GM21723 (cell line): Measurements from ENCODE around the gene PLEK2.
A peak's percentile ranks its signal among the peaks of the same experiment; 100 is the strongest.
"Not testable (repeated sequence)": the region's sequence is repeated elsewhere in the genome, so short reads cannot be mapped to it uniquely, and the experiment has no call there.

ENCODE experiments used
- ATAC-seq: cut with Tn5 transposase; IDR thresholded peaks from one replicate; pipeline ENCODE4 v1.9.1; 2021; ENCODE audit warnings: mild to moderate bottlenecking, moderate library complexity; ENCODE audit not compliant: unreplicated experiment

The PLEK2 gene

DNA sequence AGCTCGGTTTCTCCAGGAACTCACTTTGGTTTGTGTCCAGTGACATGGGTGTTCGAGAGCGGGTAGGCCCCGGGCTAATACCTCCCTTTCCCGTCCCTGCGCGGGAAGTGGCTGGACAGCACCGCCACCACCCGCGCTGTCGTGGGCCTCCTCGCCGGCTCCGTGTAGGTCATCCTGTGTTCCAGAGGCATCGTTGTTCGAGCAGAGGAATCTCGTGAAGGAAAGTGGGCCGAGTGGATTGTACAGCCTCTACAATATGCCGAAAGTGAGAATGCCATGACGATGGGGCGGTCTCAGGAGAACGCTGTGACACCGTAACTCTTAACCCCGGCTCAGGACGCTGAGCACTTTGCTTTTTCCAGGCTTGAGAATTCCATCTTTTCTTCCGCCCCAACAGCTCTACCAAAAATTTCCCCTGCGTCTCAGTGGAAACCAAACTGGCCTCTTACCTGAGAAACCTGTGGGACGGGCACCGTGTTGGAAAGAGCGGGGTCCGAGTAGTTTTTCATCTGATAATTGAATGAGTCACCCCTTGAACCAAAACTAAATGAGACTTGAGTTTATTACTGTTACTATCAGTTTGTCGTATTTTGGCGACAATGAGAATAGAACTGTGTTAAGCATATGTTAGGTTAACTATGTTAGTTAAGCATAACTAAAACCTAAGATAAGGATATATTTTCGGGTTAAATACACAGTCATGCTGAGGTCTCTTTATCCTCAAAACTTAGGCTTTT, 51.3 kb downstream of the PLEK2 start:
- peak; percentile 35 for ATAC-seq

DNA sequence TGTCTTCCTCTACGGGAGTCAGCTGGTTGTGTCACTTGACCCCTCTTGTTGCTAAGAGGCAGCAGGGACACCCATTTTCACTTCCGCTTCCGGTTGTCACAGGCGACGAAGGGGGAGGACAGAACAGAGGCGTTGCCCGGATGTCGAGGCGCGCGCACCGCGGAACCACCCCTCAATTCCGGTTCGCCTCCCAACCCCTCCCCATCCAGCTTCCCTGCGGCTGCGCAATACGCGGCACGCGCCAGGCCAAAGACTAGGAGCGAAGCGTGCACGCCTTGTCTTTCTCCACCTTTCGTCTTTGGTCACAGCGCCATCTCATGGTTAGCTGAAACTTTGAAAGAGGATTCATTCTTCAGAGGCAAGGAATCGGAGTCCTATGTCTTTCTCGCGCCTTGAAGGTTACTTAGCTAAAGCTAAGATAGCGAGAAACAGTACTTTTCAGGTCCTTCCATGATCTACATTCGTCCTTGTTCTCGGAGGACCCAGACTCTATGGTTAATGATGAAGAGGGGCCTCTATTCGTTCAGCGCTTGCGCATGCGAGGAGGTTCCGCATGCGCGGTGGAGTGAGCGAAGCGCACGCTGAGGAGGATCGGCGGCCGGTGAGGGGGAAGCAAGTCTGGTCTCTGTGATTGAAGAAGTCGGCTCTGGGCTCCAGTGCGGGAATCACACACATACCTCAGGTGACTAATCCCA, 52.0 kb downstream of the PLEK2 start, which contains the start of the genes ATP6V1D and EIF2S1:
TSS of gene ATP6V1D (minus strand) at position 30 of the 695 bp plus-strand sequence. CDS start 106 bp downstream, outside the sequence.
TSS of gene EIF2S1 (plus strand) at position 554 of the 695 bp plus-strand sequence. CDS start 4,440 bp downstream, outside the sequence.
- peak; percentile 88 for ATAC-seq

DNA sequence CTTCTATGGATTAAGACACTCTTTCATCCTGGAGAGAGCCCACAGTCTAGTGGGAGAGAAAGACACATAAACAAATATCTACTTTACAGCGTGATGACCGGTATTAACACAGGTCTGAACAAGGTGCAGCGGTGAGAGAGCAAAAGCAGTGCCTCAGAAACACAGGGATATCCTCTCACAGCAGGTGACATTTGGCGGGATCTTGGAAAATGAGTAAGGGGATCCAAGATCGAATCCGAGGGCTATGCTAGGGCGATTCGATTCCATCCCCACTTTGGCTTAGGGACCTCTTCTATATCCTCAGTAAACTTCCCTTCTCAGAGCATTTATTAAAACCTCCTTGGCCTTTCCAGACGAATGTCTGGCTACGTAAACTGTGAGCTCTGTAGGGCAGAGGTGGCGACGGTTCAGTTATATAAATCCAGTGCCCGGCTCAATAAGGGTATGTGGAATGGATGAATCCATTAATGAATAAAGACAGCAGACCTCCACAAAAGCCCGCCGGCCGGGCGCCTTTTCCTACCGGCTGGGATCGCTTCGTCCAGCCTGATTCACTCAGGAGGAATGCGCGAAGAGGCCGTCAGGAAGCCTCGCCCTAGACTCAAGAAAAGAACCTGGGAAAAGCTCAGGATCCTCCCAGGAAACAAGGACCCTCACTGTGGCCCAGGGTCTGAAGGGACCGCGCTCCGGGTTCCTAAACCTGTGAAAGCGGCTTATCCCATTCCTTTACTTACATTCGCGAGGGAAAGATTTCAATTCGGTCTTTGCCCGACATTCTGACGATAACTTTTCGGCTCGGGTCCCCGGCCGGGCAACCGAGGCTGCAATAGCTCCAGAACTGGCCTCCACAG, 52.8 kb downstream of the PLEK2 start:
- no peak for ATAC-seq

DNA sequence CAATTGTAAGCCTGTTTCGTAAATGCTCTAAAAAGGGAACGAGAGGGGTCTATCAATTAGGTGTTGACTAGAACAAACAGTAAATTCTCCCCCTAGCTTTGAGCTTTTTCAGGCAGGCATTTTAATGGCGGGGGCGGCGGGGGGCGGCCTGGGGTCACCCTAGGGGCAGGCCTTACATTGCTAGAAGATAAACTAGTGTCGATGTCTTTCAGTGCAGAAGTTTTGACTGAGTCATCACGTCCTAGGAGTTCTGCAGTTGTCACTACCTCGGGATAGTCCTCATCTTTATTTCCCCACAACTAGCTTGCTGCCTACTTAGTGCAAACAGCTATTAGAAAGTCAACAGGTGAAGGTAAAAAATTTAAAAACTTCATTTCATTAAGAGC, 54.0 kb downstream of the PLEK2 start:
- no peak for ATAC-seq

DNA sequence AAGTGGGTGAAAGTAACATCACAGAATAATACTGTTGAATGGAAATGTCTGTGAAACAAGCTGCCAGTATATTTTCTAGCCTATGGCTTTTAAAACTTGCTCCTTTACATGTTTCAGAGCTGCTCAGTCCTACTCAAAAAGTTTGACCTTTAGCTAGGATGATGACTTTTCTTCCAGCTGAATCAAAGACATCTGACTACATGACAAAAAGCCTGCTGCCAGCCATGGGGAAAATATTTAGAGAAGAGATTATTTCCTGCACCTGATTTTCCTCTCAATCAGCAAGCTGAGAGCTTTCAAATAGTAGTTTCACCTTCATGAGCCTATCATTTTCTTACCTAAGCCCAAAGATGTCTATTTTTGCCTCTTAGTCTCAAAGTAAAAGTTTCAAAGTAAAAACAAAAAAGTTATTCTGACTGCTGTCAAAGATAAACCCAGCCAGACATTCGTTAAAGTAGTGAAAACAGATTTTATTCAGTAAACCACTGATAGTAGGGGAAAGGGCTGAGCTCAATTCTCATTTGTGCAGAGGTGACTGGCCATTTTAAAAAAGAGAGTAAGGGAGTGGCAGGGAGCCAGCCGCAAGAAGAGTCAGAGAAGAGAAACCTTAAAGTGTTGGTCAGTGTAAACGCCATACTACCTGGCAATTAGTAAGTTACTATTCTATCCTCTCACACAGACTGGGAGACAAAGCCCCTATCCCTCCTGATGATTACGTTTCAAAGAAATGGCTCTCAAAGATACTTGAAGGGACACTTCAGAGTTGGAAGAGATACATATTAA, 54.6 kb downstream of the PLEK2 start:
- ATAC-seq: no peak

DNA sequence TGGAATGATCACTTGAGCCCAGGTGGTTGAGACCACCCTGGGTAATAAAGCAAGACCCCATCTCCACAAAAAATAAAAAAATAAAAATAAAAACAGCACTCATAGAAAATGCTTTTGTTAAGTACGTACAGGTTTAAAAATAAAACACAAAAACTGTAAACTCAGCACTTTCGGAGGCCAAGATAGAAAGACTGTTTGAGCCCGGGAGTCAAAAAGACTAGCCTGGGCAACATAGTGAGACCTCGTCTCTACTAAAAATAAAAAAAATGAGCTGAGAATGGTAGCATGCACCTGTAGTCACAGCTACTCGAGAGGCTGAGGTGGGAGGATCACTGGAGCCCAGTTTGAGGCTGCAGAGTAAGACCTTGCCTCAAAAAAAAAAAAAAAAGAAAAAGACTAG, 59.9 kb downstream of the PLEK2 start:
- ATAC-seq: no peak

DNA sequence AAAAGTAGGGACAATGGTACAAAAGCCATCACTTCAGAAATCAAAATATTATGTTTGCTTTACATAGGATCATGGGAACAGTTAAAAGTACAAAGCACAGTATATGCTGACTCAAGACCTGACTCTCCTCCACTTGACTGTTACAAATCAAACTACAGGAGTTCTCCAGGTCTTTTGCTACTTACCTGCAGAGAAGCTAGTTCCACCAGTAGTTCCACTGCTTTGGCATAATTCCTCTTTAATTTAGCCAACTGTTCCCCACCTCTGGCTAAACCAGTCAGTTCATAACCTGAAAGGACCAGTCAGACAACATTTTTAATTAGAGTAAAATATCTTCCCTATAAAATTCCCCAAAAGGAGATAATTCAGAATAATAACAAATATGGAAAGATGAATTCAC, 66.4 kb downstream of the PLEK2 start:
- ATAC-seq: no peak

DNA sequence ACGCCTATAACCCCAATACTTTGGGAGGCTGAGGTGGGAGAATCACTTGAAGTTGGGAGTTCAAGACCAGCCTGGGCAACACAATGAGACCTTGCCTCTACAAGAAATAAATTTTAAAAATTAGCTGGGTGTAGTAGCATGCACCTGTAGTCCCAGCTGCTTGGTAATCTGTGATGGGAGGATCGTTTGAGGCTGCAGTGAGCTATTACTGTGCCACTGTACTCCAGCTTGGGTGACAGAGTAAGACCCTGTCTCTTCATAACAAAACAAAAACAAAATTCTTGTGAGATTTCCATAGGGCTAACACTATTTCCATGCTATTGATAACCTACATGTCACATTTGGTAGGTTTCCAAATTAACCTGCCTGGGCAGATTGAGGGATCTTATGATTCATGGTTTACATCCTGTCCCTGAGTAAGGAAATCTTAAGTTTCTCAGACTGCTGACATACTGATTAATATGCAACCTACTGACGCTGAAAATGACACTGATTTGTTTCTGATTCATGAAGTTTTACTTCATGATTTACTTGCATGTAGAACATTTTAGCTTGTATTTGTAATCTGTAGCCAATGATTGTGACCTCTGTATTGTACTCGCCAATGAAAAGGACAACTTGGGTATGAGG, 68.2 kb downstream of the PLEK2 start:
- ATAC-seq: no peak

DNA sequence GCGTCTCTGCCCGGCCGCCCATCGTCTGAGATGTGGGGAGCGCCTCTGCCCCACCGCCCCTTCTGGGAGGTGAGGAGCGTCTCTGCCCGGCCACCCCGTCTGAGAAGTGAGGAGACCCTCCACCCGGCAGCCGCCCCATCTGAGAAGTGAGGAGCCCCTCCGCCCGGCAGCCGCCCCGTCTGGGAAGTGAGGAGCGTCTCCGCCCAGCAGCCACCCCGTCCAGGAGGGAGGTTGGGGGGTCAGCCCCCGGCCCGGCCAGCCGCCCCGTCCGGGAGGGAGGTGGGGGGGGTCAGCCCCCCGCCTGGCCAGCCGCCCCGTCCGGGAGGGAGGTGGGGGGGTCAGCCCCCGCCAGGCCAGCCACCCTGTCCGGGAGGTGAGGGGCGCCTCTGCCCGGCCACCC, 70.7 kb downstream of the PLEK2 start:
- ATAC-seq: not testable (repeated sequence)
